Dedifferentiated amniotic fluid mesenchymal stem cell (primary cell): ENCODE measurements around the gene LAMTOR5.
"Not testable (repeated sequence)": the region's sequence is repeated elsewhere in the genome, so short reads cannot be mapped to it uniquely, and the experiment has no call there.

Experiments
- DNase-seq: peaks from one replicate; pipeline ENCODE4 v3.0.0-alpha.2; 2016; ENCODE audit errors: extremely low spot score

The LAMTOR5 gene

GRCh38 chr1:110407260-110408210 is at the start of gene LAMTOR5:
TSS of gene LAMTOR5 (minus strand) at chr1:110407694. CDS start at chr1:110407620, 74 bp downstream.
- peak; percentile 89 for DNase-seq

- no peak for DNase-seq
Observed at GRCh38 chr1:110457206-110457605, 49.7 kb upstream of the LAMTOR5 start.

DNA sequence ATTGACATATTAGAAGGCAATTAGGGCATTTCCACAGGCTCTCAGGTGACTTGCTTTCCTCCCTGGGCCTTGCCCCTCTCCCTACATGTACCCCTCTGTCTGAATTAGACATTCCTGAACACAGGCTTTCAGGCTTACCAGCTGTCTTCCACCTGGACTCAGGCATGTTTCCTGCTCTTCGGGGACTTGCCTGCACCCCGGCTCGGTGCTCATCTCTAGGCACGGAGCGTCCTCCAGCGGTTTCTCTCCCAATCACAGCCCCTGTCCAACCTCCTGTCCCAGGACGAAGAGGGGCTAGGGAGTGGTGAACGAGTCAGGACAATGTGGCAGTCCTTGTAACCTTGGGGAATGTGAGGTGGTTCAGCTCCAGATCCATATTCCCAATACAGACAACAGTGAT is 47.7 kb upstream of the LAMTOR5 start:
- no peak for DNase-seq

GRCh38 chr1:110454328-110454727 is 46.8 kb upstream of the LAMTOR5 start:
- no peak for DNase-seq

- DNase-seq, result no peak
Observed at GRCh38 chr1:110453829-110454228, 46.3 kb upstream of the LAMTOR5 start.

DNA sequence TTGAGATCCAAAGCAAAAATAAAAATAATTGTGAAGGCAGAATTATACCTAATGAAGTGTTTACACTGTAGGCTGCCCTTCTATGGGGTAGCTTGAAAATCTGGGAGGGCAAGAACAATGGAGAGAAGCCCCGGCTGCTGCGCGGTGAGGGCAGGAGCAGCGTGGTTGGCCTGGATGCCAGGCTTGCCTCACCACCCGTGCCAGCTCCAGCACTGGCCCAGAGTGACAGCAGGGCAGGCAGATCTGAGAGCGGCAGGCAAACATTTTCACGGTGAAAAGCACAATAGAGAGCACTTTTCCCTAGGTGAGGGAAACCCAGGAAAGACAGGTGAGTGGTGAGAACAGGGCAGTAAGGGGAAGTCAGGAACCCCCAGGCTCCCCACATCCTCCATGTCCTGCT is 44.8 kb upstream of the LAMTOR5 start:
- no peak for DNase-seq

GRCh38 chr1:110450929-110451328 is 43.4 kb upstream of the LAMTOR5 start, which contains the start of gene PROK1:
TSS of gene PROK1 (plus strand) at chr1:110451149. CDS start at chr1:110451217, 68 bp downstream.
- no peak for DNase-seq

DNA sequence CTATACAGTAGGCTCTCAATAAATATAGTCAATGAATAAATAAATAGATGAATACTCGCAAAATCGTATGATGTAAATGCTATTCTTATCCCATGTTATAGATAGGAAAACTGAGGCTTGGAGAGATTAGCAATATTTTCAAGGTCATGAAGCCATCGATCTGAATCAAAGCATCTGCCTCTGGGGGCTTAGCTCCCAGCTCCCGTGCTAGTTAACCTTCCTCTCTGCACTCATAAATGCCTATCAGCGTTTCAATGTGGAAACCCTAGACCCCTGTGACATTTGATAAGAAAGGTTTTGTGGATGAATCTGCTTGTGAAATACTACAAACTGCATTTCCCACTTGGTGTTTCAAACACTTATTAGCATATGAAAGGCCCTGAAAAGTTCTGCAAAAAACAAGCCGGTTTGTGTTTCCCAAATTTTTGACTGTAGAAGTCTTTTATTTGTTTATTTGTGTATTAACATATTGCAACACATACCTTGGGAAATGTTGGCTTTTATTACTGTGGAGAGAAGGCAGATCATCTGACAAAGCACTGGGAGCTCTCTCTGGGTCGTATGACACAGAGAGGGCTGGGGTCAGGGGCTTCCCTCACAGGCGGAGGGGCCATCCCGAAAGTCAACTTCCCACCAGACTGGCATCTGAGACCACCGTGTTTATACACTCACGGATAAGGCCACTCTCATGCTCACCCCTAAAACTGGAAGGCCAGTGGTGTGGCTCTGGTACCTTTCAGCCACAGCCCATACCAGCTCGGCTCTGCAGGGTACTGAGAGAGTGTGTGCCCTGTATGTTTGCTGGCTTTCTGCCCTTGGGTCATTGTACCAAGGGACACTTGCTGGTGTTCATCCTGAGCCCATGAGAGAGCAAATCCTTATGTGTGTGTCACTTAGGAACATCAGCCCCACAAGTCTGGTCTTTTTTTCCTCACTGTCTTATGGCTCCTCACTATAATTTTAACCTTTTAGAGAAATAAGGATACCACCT is 42.5 kb upstream of the LAMTOR5 start:
- no peak for DNase-seq

GRCh38 chr1:110444561-110444960 is 37.1 kb upstream of the LAMTOR5 start:
- DNase-seq, result no peak

DNA sequence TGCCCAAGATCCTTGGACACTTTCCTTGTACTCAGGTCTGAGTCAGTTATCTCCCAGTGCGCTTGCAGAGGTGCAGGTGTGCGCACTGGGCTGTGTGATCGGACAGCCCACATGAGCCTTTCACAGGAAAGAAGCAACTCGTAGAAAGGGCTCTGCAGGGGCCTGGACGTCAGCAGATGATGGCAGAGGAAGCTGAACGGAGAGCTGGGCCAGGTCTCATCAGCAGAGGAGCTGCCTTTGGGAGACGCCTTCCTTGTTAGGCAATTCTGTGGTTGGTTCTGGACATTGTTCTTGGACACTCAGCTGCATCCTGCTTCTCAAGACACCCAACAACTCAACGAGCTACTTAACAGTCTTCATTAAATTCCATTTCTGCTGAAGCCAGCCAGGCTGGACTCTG is 36.0 kb upstream of the LAMTOR5 start:
- no peak for DNase-seq

DNA sequence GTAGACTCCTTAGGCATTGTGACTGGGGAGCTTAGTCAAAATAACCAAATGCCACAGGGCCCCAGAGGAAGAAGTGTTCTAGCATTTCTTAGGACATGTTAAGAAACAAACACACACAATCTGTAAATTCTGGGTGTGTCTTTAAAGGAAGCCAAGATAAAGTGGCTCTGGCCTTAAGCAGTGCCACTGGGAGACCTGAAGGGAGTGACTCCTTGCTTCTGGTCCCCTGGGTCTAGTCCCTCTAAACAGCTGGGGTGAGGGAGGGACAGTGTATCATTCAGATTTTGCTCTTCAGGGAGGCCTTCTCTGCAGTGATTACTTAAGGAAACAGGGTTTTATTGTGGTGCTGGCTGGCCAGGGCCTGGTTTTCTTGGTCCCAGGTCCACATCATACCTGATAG is 34.4 kb upstream of the LAMTOR5 start:
- no peak for DNase-seq

DNA sequence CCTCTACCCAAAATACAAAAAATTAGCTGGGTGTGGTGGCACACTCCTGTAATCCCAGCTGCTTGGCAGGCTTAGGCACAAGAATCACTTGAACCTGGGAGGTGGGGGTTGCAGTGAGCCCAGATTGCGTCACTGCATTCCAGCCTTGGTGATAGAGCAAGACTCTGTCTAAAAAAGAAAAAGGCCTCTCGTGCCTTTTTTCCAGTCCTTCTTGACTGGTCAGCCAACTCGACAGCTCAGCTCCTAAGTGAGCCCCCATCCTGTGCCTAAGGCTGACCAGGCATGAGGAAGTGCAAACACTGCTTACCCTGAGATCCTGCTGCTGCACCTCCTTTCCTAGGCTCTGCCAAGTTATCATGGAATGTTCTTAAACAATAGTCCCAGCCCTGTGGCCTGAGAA is 33.4 kb upstream of the LAMTOR5 start:
- DNase-seq, result no peak

DNA sequence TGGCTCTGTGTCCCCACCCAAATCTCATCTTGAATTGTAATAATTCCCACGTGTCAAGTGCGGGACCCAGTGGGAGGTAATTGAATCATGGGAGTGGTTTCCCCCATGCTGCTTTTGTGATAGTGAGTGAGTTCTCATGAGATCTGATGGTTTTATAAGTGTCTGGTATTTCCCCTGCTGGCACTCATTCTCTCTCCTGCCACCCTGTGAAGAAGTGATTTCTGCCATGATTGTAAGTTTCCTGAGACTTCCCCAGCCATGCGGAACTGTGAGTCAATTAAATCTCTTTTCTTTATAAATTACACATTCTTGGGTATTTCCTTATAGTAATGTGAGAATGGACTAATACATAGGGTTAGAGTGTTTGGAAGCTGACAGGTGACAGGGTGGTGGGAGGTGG is 32.4 kb upstream of the LAMTOR5 start:
- not testable (repeated sequence) for DNase-seq

DNA sequence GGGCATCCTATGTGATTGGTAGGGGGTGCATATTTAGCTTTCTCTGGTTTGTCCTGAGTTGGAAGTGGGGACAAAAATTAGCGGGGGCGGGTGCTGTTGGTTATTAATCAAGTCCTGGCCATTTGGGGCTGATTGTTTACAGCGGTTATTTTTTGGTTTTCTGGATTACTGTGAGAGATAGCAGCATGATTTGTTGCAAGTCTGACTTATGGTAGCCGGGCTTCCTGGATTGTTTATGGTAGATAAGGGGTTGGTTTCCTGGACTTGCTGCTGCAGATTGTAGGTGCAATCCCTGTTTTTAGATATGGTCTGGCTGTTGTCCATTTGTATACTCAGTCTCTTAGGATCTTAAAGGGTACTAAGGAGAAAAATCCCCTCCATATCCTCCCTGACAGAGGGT is 31.4 kb upstream of the LAMTOR5 start:
- DNase-seq, result no peak

DNA sequence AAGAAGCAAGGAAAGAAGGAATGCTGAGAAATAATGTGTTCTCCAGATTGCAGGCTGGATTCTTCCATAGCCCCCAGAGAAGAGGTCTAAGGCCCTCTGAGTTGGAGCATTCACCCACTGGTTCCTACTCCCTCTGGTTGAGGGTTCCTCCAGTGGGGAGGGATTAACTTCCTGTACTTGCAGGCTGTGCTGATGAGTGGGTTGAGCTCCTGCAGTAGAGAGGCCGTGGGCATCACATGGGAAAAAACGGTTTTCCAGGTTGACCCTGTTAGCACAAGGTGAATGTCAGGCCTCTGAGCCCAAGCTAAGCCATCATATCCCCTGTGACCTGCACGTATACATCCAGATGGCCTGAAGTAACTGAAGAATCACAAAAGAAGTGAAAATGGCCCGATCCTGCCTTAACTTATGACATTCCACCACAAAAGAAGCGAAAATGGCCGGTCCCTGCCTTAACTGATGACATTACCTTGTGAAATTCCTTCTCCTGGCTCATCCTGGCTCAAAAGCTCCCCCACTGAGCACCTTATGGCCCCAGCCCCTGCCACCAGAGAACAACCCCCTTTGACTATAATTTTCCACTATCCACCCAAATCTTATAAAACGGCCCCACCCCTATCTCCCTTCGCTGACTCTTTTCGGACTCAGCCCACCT is 30.3 kb upstream of the LAMTOR5 start:
- DNase-seq, result not testable (repeated sequence)

DNA sequence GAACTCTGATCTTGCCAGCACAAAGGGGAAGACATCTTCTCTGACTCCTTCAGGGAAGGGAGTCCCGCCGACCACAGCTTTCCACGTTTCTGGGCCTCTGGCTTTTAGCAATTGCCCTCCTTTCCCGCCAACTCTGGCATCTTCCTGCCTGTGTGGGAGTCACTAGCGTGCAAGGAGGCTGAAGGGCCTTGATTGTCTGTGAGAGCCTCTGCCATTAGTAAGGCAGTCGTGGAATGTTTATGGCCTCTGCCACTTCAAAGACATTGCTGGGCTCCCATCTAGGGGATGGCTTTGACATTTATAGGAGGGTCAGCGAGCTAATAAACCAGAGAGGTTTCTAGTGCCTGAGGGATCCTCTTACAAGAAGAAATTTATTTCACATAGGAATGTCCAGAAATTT is 29.1 kb upstream of the LAMTOR5 start:
- no peak for DNase-seq

DNA sequence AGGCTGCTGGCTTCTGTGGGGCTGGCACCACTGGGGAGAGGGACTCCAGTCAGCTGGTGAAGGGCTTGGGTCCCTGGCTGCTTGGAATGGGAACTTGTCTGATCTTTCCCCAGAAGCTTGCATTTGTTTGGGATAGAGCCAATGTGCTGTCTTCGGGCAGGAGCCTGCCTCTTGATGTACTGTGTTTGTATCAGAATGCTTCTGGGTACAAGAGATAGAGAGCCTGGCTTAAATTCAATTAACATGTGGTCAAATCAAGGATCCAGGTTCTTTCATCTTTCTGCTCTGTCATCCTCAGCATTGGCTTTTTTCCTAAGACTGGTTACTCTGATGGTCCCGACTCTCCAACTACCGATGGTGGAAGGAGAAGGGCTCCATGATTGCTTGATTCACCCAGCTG is 27.5 kb upstream of the LAMTOR5 start:
- DNase-seq, result no peak

DNA sequence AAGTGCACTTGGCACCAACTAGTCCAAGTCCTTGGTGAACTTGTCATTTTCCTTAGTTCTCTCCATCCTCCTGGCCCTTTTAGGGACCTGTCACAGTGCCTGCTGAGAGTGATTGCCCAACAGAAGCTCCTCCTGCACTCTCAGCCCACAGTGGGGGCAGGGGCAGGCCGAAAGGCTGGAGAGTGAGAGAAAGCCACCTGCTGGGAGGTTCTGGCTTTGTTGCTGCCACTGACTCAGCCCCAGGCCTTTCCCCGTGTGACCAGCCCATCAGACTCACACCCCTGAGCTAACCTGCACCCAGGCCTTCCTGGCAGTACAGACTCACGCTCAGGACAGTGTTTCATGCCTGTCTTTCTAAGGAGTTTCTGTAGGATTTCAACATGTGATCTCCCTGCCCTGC is 26.3 kb upstream of the LAMTOR5 start:
- no peak for DNase-seq

DNA sequence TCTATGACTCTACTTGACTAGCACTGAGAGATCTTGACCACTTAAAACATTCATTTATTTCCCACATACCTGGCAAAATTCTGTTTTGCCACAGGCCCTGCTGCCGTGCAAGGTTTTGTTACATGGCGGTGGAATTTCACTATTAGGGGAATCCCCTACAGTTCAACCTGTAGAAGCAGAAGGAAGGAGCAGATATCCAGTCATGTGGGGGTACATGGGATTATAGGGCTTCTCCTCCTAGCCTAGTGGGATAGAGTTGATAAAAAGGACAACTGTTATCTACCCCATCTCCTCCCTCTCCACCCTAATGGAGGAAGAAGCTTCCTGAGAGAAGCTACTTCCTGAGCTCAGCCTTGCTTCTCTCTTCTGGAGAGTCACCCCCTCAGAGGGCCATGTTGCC is 25.7 kb upstream of the LAMTOR5 start:
- no peak for DNase-seq

DNA sequence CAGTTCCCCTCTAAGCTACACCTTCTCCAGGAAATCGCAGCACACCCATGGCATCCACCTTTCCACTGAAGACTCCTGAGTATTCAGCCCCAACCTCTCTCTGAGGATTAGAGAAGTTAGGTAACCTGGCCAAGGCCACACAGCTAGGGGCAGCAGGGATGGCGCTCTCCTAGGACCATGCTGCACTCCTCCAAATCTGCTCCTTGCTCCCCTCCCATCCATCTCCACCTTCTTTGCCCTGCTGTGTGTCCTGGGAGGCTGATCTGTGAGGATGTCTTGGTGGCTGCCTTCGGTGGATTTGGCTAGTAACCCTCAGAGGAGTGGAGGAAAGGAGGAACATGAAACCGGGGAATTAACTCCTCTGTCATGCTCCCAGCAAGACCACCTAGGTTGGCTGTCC is 23.4 kb upstream of the LAMTOR5 start:
- DNase-seq, result no peak

DNA sequence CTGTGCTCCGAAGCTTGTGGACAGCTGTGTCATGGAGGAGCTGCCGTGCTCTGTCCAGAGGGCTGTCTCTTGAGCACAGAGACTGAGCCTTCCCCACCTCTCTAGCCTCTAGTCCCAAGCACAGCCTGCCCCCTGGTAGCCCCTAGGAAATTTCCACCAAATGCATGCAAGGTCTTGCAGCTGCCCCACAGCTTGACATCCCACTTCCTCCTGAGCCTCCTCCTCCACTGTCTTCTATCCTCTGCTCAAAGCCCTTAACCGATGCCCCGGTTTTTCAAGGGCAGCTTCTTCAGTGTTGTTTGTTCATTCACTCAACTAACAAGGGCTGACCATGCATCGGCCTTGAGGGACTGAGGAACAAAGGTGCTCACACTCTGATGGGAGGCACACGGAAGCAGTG is 22.9 kb upstream of the LAMTOR5 start:
- DNase-seq, result no peak

DNA sequence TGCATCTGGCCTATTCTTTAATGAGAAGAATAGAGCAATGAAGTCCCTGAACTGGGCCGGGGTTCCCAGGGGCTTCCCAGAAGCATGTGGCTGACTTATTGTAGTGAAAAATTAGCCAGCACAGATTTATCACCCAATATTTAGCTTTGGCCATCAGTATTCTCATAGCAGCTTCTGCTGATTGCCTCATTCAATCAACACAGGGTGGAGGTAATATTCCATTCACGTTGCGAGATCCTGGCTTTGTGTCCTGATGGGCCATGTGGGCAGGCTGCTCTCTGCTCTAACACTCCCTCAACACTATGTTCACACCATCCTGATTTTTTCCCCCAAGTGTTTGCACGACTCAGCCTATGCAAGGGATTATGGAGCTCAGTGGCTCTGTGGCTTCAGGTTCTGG is 21.5 kb upstream of the LAMTOR5 start:
- no peak for DNase-seq
